Left colon (tissue), 2 donors: ENCODE data around the gene APLN. TPM values are rescaled to one million over a fixed set of nuclear protein-coding genes. Genes with fewer than 3 reads are reported as not detected.

Experiments
- ATAC-seq: fragments of 200-7000 bp; cut with Tn5 transposase; one replicate; pipeline ENCODE4 v1.9.1; 2020; ENCODE audit warnings: mild to moderate bottlenecking, moderate library complexity
- DNase-seq, 2 donors: peaks; one replicate each; pipeline ENCODE4 v3.0.0-alpha.2; 2020
- intact Hi-C, 2 donors: fragments of 100-400 bp; cut with DNase I in 1 of 2; cut with micrococcal nuclease in 1 of 2; formaldehyde crosslinking; loops; one replicate each; pipeline versions ENCODE4 v1.11.2 to v1.14.0; 2022; cut with DNase I, micrococcal nuclease
- total RNA-seq, 2 donors: library from RNA; stranded (reverse); fragmentation: NEBNext Ultra II Directional; extraction: Animal tissue kit (Norgen Biotek cat#: 25700); gene quantifications; one replicate each; pipeline ENCODE4 v1.2.1, GENCODE V29; 2021
- donor health status: DM: no; HTN: no; CAD: no.
- donor health status: DM: yes; HTN: yes; CAD: no.

Gene APLN
- total RNA-seq, 2 donors from 2014 or later = 0.22 to 0.40 TPM

- ATAC-seq (no peak), DNase-seq (no peak)
- intact Hi-C loops = no loop called here
These were observed 7.0 kb downstream of the APLN start for GRCh38 chrX:129647418-129648410.

GRCh38 chrX:129646566-129647417 is 8.0 kb downstream of the APLN start:
- DNase-seq (no peak), ATAC-seq (no peak)
- intact Hi-C loops = no loop called here

- ATAC-seq = no peak
- no peak for DNase-seq
- intact Hi-C loops = no loop called here
These were observed 12.1 kb downstream of the APLN start for GRCh38 chrX:129642641-129643040.

- DNase-seq = no peak
- ATAC-seq = no peak
- intact Hi-C loops = no loop called here
These were observed 12.8 kb downstream of the APLN start for GRCh38 chrX:129641941-129642340.

GRCh38 chrX:129641469-129641868 is 13.3 kb downstream of the APLN start:
- no peak for ATAC-seq
- intact Hi-C loops = no loop called here

GRCh38 chrX:129640737-129641136 is 14.0 kb downstream of the APLN start:
- DNase-seq (no peak), ATAC-seq (no peak)
- intact Hi-C loops = no loop called here

More at GRCh38 chrX:129641469-129641868, 13.3 kb downstream of the APLN start:
- no peak for DNase-seq

- DNase-seq (no peak), ATAC-seq (no peak)
- intact Hi-C loops = loop anchor here in 1 of 2 donors (5.0 kb wide), 1 partner anchor 88 kb away; no protein-coding TSS in a partner anchor
These were observed 15.8 kb downstream of the APLN start for GRCh38 chrX:129638917-129639316.

- DNase-seq (peak; percentile 40 to 68), ATAC-seq (peak; percentile 44)
- intact Hi-C loops = loop anchor here in 1 of 2 donors (5.0 kb wide), 1 partner anchor 90 kb away; no protein-coding TSS in a partner anchor
These were observed 17.3 kb downstream of the APLN start for GRCh38 chrX:129637217-129638109.

- ATAC-seq (peak; percentile 97), DNase-seq (peak; percentile 55 to 78)
- intact Hi-C loops = loop anchor here in 1 of 2 donors (5.0 kb wide), 1 partner anchor 91 kb away; no protein-coding TSS in a partner anchor
These were observed 18.5 kb downstream of the APLN start for GRCh38 chrX:129636175-129636681.

GRCh38 chrX:129634541-129634940 is 20.2 kb downstream of the APLN start:
- no peak for ATAC-seq
- no peak for DNase-seq
- intact Hi-C loops = no loop called here

GRCh38 chrX:129632443-129632842 is 22.3 kb downstream of the APLN start:
- no peak for DNase-seq
- intact Hi-C loops = no loop called here
- ATAC-seq = no peak

GRCh38 chrX:129631849-129632248 is 22.9 kb downstream of the APLN start:
- ATAC-seq (no peak), DNase-seq (no peak)
- intact Hi-C loops = no loop called here

GRCh38 chrX:129629837-129630236 is 24.9 kb downstream of the APLN start:
- ATAC-seq (no peak), DNase-seq (no peak)
- intact Hi-C loops = no loop called here

GRCh38 chrX:129626026-129626425 is 28.7 kb downstream of the APLN start:
- intact Hi-C loops = no loop called here
- ATAC-seq (no peak), DNase-seq (no peak)

GRCh38 chrX:129622757-129623301 is 31.9 kb downstream of the APLN start:
- ATAC-seq (no peak), DNase-seq (no peak)
- intact Hi-C loops = no loop called here

- intact Hi-C loops = no loop called here
- DNase-seq (peak; percentile 40 to 45), ATAC-seq (peak; percentile 99)
These were observed 35.8 kb downstream of the APLN start for GRCh38 chrX:129618997-129619396.

GRCh38 chrX:129617420-129617819 is 37.3 kb downstream of the APLN start:
- no peak for DNase-seq
- intact Hi-C loops = no loop called here
- ATAC-seq = no peak
